ENCODE data around the gene PPM1B.

PPM1B gene

DNA sequence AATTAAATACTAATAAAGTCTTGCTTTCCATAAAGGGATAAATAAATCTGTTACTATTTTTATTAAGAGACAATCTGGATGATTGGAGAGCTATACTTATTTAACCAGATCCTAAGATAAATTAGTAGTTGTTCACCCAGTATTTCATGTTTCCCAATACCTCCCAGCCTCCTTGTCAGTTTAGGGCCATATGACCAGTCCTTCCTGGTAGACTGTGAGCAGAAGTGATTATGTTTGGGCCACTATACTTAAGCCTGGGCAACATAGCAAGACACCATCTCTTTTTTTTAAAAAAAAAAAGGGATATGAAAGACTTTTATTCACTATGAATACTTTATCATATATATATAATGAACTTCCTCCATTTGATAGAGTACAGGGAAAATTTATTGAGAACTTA lies 48.8 kb upstream of the PPM1B start (continued):
- TF ChIP-seq, protein P1, sequence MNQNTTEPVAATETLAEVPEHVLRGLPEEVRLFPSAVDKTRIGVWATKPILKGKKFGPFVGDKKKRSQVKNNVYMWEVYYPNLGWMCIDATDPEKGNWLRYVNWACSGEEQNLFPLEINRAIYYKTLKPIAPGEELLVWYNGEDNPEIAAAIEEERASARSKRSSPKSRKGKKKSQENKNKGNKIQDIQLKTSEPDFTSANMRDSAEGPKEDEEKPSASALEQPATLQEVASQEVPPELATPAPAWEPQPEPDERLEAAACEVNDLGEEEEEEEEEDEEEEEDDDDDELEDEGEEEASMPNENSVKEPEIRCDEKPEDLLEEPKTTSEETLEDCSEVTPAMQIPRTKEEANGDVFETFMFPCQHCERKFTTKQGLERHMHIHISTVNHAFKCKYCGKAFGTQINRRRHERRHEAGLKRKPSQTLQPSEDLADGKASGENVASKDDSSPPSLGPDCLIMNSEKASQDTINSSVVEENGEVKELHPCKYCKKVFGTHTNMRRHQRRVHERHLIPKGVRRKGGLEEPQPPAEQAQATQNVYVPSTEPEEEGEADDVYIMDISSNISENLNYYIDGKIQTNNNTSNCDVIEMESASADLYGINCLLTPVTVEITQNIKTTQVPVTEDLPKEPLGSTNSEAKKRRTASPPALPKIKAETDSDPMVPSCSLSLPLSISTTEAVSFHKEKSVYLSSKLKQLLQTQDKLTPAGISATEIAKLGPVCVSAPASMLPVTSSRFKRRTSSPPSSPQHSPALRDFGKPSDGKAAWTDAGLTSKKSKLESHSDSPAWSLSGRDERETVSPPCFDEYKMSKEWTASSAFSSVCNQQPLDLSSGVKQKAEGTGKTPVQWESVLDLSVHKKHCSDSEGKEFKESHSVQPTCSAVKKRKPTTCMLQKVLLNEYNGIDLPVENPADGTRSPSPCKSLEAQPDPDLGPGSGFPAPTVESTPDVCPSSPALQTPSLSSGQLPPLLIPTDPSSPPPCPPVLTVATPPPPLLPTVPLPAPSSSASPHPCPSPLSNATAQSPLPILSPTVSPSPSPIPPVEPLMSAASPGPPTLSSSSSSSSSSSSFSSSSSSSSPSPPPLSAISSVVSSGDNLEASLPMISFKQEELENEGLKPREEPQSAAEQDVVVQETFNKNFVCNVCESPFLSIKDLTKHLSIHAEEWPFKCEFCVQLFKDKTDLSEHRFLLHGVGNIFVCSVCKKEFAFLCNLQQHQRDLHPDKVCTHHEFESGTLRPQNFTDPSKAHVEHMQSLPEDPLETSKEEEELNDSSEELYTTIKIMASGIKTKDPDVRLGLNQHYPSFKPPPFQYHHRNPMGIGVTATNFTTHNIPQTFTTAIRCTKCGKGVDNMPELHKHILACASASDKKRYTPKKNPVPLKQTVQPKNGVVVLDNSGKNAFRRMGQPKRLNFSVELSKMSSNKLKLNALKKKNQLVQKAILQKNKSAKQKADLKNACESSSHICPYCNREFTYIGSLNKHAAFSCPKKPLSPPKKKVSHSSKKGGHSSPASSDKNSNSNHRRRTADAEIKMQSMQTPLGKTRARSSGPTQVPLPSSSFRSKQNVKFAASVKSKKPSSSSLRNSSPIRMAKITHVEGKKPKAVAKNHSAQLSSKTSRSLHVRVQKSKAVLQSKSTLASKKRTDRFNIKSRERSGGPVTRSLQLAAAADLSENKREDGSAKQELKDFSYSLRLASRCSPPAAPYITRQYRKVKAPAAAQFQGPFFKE (tag by site-specific recombination; IDR thresholded peaks at IDR 0.05; ENCODE audit: borderline replicate concordance): no peak
- no peak for TF ChIP-seq ZNF335 (tag by site-specific recombination; conservative IDR thresholded peaks at IDR 0.05)
- no peak for TF ChIP-seq KLF8 (tag by site-specific recombination; IDR thresholded peaks at IDR 0.05)
- TF ChIP-seq ZNF274 (IDR thresholded peaks at IDR 0.05; ENCODE audit: low read length): no peak
- TF ChIP-seq ZNF274 (tag by site-specific recombination; IDR thresholded peaks at IDR 0.05; ENCODE audit: borderline replicate concordance): no peak
- no peak for TF ChIP-seq ZFP3 (tag by site-specific recombination; IDR thresholded peaks at IDR 0.05; ENCODE audit: low read depth)

DNA sequence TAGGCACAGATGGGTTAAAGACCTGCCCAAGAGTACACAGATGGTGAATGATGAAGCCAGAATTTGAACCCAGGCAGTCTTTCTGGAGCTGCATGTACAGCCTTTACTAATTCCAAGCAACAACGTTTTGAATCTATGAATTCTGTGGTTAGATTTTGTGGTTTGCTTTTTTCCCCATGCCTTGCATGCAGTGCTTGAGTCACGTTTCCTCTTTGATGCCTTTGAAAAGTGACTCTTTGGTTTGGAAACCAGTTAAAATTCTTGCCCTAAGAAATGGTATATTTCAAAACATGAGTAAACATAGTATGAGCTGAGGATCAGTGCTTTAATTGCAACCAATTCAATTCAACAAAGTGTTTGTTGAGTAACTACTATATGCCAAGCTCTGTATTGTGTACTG lies 48.2 kb upstream of the PPM1B start:
- H3K27ac ChIP-seq (ENCODE audit: extremely low read depth, low read depth, low read length): no peak overlapping the region
- no peak overlapping the region for H3K4me3 ChIP-seq (ENCODE audit: low read depth, low read length)
- H3K4me1 ChIP-seq (ENCODE audit: control insufficient read depth, insufficient read depth, low read length): no peaks in the 10 kb centered on the region
- no peaks in the 10 kb centered on the region for H3K9me3 ChIP-seq (ENCODE audit: control insufficient read depth, insufficient read depth, low read depth, low read length)
- ChIA-PET CTCF (interaction anchor here (0.9 kb wide), 1 partner anchor 175 kb away, joined by 4 read pairs; no protein-coding TSS in a partner anchor), POLR2A (no interaction called here)
- no peaks in the 10 kb centered on the region for H3K36me3 ChIP-seq (ENCODE audit: control insufficient read depth in 2 of 2, insufficient read depth in 1 of 2, low read length in 2 of 2)
- TF ChIP-seq ZNF571 (tag by site-specific recombination; IDR thresholded peaks at IDR 0.05) (no peak), ZNF76 (tag by site-specific recombination; IDR thresholded peaks at IDR 0.05; ENCODE audit: borderline replicate concordance, low read depth) (no peak), ZNF114 (tag by site-specific recombination; IDR thresholded peaks at IDR 0.05) (no peak), ZNF112 (tag by site-specific recombination; IDR thresholded peaks at IDR 0.05) (no peak), ZNF530 (tag by site-specific recombination; IDR thresholded peaks at IDR 0.05; ENCODE audit: low read depth) (no peak), YY1 (tag by site-specific recombination; IDR thresholded peaks at IDR 0.05) (no peak), ZNF311 (tag by site-specific recombination; IDR thresholded peaks at IDR 0.05; ENCODE audit: borderline replicate concordance) (no peak), ZNF423 (tag by site-specific recombination; IDR thresholded peaks at IDR 0.05) (no peak), ZNF24 (tag by site-specific recombination; IDR thresholded peaks at IDR 0.05) (no peak), ZNF266 (tag by site-specific recombination; IDR thresholded peaks at IDR 0.05; ENCODE audit: low read depth) (no peak), ZNF366 (tag by site-specific recombination; conservative IDR thresholded peaks at IDR 0.05) (no peak), EGR2 (tag by site-specific recombination; IDR thresholded peaks at IDR 0.05; ENCODE audit: low read depth) (no peak)
- TF ChIP-seq, protein P2, sequence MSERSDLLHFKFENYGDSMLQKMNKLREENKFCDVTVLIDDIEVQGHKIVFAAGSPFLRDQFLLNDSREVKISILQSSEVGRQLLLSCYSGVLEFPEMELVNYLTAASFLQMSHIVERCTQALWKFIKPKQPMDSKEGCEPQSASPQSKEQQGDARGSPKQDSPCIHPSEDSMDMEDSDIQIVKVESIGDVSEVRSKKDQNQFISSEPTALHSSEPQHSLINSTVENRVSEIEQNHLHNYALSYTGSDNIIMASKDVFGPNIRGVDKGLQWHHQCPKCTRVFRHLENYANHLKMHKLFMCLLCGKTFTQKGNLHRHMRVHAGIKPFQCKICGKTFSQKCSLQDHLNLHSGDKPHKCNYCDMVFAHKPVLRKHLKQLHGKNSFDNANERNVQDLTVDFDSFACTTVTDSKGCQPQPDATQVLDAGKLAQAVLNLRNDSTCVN (tag by site-specific recombination; optimal IDR thresholded peaks at IDR 0.05): no peak
- TF ChIP-seq, protein P3, sequence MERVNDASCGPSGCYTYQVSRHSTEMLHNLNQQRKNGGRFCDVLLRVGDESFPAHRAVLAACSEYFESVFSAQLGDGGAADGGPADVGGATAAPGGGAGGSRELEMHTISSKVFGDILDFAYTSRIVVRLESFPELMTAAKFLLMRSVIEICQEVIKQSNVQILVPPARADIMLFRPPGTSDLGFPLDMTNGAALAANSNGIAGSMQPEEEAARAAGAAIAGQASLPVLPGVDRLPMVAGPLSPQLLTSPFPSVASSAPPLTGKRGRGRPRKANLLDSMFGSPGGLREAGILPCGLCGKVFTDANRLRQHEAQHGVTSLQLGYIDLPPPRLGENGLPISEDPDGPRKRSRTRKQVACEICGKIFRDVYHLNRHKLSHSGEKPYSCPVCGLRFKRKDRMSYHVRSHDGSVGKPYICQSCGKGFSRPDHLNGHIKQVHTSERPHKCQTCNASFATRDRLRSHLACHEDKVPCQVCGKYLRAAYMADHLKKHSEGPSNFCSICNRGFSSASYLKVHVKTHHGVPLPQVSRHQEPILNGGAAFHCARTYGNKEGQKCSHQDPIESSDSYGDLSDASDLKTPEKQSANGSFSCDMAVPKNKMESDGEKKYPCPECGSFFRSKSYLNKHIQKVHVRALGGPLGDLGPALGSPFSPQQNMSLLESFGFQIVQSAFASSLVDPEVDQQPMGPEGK (tag by site-specific recombination; IDR thresholded peaks at IDR 0.05): no peak
